GM12865 (cell line): ENCODE results near the gene BTBD9.

Source experiments
- DNase-seq: peaks from one replicate; pipeline ENCODE4 v3.0.0; 2010; ENCODE audit warnings: low read depth
- H3K4me3 ChIP-seq: 2 replicates; pipeline ENCODE4 v1.5.1; 2011; ENCODE audit warnings: mild to moderate bottlenecking, low read depth, low read length, control low read depth
- CTCF ChIP-seq: IDR thresholded peaks from 2 replicates; pipeline ENCODE4 v1.5.1; 2011; ENCODE audit warnings: low read length, control low read depth, low read depth, inconsistent platforms; ENCODE audit not compliant: insufficient read depth; ENCODE audit errors: missing control alignments

The BTBD9 gene

GRCh38 chr6:38281126-38281525 is 358.6 kb downstream of the BTBD9 start:
- H3K4me3 ChIP-seq = no peak overlapping the region
- no peak for TF ChIP-seq CTCF

DNA sequence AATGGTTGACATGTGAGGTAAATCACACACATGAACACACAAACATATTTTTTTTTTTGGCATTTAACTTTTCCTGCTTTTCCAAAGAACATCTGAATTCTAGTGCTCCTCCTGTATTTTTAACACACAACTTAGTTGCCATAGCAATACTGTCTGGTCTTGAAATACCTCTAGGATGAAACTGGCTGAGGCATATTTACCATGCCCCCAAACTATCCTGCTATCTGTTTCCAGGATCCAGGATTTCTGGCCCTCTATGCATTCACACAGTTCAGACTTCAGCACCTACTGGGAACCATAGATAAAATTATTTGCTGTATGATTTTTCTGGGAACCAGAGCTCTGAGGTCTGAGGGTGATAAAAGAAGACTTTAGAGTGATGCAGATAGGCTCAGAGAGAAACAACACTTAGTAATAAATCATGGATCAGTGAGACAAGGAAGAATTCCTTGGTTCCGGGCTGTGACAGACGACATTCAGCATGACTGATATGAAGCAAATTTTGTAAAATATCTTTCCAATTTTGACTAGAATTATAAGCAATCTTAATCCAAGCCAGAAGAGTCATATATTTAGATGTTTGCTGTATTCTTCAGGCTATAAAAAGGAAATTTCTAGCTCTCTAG is 359.7 kb downstream of the BTBD9 start:
- TF ChIP-seq CTCF = no peak
- no peak overlapping the region for H3K4me3 ChIP-seq

More at GRCh38 chr6:38281126-38281525, 358.6 kb downstream of the BTBD9 start:
- DNase-seq = no peak

GRCh38 chr6:38279423-38279822 is 360.3 kb downstream of the BTBD9 start:
- no peak overlapping the region for H3K4me3 ChIP-seq
- DNase-seq = no peak
- TF ChIP-seq CTCF = peak; percentile 1

More for the DNA sequence above, 359.7 kb downstream of the BTBD9 start:
- DNase-seq = no peak

DNA sequence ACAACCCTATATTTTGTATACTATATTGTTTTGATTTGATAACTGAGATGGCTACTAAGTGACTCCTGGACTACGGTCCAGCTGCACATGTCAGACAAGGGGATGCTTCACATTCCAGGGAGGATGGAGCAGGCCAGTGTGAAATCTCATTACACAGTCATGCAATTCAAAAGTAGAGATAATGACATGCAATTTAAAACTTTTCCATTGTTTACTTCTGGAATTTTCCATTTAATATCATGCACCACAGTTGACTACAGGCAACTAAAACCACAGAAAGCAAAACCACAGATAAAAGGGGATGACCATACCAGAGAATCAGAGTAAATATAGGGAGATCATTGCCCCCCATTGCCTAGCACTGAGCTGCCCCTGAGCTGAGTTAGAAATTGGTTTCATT is 366.4 kb downstream of the BTBD9 start:
- no peak for TF ChIP-seq CTCF
- H3K4me3 ChIP-seq = no peak overlapping the region
- DNase-seq = no peak

- no peak for DNase-seq
- no peak overlapping the region for H3K4me3 ChIP-seq
- TF ChIP-seq CTCF = no peak
Observed at GRCh38 chr6:38272222-38272621, 367.5 kb downstream of the BTBD9 start.

DNA sequence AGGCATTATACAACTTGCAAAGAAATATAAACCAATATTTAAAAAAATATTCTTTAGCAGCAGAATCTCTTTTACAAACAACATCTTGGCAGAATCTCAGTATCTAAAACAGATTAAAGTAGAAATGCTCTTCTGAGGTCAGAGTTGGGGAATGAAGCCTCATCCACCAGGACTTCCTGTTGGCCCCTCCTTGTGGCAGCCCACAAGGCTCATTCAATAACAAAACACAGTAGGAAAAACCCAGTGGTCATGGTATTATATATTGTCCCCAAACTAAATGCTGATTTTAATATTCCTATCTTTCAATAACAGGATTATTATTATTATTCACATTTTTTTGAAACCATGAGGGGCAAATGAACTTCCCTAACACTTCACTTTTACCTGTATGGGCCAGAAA is 368.6 kb downstream of the BTBD9 start:
- no peak for DNase-seq
- no peak for TF ChIP-seq CTCF

GRCh38 chr6:38270367-38270766 is 369.4 kb downstream of the BTBD9 start:
- no peak overlapping the region for H3K4me3 ChIP-seq
- no peak for DNase-seq
- no peak for TF ChIP-seq CTCF

More for the DNA sequence above, 368.6 kb downstream of the BTBD9 start:
- no peak overlapping the region for H3K4me3 ChIP-seq
